Activated T-cell treated with anti-CD3 and anti-CD28 coated beads for 24 hours (primary cell): ENCODE results near the gene MCMBP.

ENCODE experiments used
- DNase-seq: peaks from one replicate; pipeline ENCODE4 v3.0.0-alpha.2; 2020; ENCODE audit warnings: low read depth

Gene MCMBP

DNA sequence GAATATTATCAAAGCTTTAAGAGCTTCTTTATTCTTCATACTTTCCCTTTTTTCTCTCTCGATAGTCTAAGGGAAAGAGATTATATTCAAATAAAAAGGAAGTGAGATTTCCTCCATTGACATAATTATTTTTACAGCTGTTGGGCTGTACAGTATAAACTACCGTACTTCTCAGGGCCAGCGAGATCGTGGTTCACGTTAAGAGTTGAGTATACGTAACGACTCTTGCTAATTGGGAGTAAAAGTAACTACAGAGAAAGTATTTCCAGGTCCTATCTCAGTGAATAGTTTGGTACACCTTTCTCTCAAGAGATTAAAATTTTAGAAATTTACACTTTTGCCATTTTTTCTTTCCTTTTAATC lies 89.0 kb downstream of the MCMBP start:
- DNase-seq: no peak

GRCh38 chr10:119782981-119783664 lies 89.5 kb downstream of the MCMBP start:
- no peak for DNase-seq

DNA sequence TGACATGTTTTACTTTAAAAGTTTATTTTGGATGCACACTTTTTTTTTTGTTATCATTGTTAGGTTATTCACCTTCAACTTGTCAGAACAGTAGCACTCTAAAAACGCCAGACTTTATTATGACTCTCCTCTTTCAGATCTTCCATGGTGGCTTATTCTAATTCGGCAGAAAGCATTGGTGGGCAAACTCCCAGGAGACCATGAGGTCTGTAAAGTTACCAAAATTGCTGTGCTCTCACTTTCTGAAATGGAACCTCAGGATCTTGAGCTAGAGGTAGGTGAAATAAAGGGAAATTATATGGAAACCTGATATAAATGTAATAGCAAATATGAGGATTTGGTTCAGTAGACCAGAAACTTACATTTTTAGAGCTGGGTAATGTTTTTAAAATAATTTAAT lies 91.1 kb downstream of the MCMBP start:
- DNase-seq: no peak

GRCh38 chr10:119780879-119781480 lies 91.7 kb downstream of the MCMBP start:
- no peak for DNase-seq
